Esophagus (tissue), 2 donors: ENCODE data around the gene DAAM2. TPM values are rescaled to one million over a fixed set of nuclear protein-coding genes. Genes with fewer than 3 reads are reported as not detected.

ENCODE experiments used
- H3K27ac ChIP-seq, 2 donors: one replicate each; pipeline ENCODE4 v1.5.1; 2013; ENCODE audit warnings: low read depth in 2 of 2, mild to moderate bottlenecking in 2 of 2, inconsistent platforms in 1 of 2, low read length in 1 of 2, moderate library complexity in 1 of 2
- H3K27me3 ChIP-seq, 2 donors: one replicate each; pipeline ENCODE4 v1.6.1; 2013; ENCODE audit warnings: low read length in 2 of 2, control low read depth in 1 of 2, mild to moderate bottlenecking in 1 of 2; ENCODE audit not compliant: insufficient read depth in 2 of 2, control insufficient read depth in 1 of 2
- H3K36me3 ChIP-seq, 2 donors: one replicate each; pipeline ENCODE4 v1.6.1; 2013; ENCODE audit warnings: low read length in 1 of 2; ENCODE audit not compliant: control insufficient read depth in 2 of 2, insufficient read depth in 2 of 2
- H3K4me1 ChIP-seq, 2 donors: one replicate each; pipeline ENCODE4 v1.6.1; 2013; ENCODE audit warnings: low read length in 1 of 2; ENCODE audit not compliant: control insufficient read depth in 2 of 2, insufficient read depth in 2 of 2
- H3K4me3 ChIP-seq, 2 donors: one replicate each; pipeline ENCODE4 v1.5.1; 2013; ENCODE audit warnings: low read length in 2 of 2, mild to moderate bottlenecking in 2 of 2, low read depth in 1 of 2, moderate library complexity in 1 of 2
- H3K9me3 ChIP-seq, 2 donors: one replicate each; pipeline ENCODE4 v1.6.1; 2013; ENCODE audit warnings: mild to moderate bottlenecking in 2 of 2, low read depth in 1 of 2, low read length in 1 of 2, moderate library complexity in 1 of 2; ENCODE audit not compliant: control insufficient read depth in 2 of 2, insufficient read depth in 1 of 2
- WGBS, 2 donors: extraction: QIAGEN DNeasy Blood & Tissue Kit; methylation state at CpG; one replicate each; pipeline ENCODE4 v1.1.7; 2013; 5-methylcytosine and 5-hydroxymethylcytosine counted together
- polyA plus RNA-seq, 2 donors: library from polyadenylated mRNA; stranded (reverse); fragments of 200-250 nt; gene quantifications; one replicate each; pipeline ENCODE4 v1.2.3, GENCODE V29; 2013
- donor health status: healthy with polysubstance abuse.
- donor health status: Bipolar disorder and iron deficiency.

Gene DAAM2
- polyA plus RNA-seq, 2 donors, result 10.7 to 11.3 TPM

DNA sequence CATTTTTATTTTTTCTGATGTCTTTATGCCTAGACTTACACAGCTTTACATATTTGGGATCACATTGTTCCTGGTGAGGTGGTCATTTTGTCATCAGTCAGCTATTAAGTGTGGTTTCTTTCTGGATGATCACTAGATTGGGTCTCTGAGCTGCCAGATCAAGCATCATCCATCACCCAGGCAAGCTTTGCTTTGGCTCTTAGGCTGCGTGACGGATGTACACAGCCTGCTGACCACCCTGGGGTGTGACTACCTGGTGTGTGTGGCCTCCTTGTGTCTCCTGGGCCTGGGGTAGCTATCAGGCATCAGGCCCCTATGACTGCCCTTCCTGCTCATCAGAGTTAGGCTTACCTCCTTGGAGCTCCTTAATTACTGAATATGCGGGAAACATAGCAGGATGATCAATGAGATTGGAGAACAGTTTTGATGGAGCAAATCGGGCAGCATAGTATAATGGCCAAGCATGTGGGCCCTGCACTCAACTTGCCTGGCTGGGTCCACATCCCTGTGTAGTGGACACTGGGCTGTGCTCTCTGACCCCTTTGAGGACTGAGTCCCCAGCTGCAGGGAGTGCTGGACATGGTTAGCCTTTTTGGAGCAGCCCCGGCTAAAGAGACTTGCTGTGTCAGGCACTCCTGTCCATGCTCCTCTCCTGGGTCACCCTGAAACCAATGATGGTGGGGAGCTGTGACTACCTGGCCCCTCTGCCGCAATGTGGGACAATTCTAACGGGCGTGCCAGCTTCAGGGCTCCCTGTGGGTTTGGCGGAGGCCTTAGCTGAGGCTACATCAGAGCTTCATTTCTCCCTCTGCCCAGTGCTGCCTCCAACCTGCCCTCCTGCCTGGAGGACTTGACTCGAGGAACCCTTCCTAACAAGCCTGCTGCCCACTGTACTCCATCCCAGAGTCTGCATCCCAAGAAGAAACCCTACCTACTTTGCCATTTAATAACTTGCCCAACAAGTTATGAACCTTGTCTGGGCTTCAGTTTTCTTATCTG is 8.2 kb downstream of the DAAM2 start:
- peaks cover 2 to 8% of the 10 kb centered on the region in 2 donors for H3K4me1 ChIP-seq
- H3K4me3 ChIP-seq, result no peak overlapping the region
- no peaks in the 10 kb centered on the region for H3K36me3 ChIP-seq
- H3K9me3 ChIP-seq, result no peaks in the 10 kb centered on the region
- WGBS, 2 donors, result 77 to 86% methylated on average over 10 of the region's 10 CpGs
- H3K27me3 ChIP-seq, result no peaks in the 10 kb centered on the region
- H3K27ac ChIP-seq, result peak overlapping the region in 1 of 2 donors; percentile 16

DNA sequence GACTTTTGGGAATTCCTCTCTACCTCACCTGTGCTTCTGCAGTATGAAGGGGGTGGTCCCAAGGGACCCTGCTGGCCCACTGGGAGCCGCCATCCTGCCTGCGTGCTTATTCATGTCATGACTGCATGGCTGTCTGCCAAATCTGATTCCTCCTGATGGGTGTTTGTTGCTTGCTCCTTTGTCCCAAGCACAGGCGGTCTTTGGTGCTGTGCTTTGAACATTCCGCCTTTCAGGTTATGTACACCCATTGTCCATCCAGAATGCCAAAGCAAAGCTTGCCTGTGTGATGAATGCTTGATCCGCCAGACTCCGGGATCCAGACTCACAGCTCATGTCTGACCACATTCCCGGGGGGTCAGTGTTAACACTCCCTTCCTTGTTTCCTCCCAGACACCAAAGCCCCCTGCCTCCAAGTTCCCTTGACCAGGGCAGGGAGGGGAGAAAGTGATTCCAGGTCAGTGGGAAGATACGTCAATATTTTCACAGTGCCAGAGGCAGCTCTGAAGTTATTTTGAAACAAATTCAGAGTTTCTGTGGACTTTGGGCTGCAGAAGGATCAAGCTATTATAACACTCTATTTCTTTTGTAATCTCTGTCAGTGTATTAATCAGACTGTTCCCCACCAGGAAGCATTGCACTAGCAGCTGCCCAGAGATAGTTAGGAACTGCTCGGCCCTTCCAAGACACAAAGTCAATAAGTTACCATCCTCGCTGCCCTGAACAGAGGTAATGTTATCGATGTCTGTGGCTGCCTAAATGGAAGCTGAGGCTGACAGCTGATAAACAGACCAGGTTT is 9.5 kb downstream of the DAAM2 start:
- H3K4me3 ChIP-seq, result no peak overlapping the region
- 40 to 46% methylated on average over 11 of the region's 11 CpGs for WGBS, 2 donors
- H3K9me3 ChIP-seq, result no peaks in the 10 kb centered on the region
- H3K4me1 ChIP-seq, result peaks cover 2 to 8% of the 10 kb centered on the region in 2 donors
- peak overlapping the region; percentile 9 to 35 for H3K27ac ChIP-seq
- no peaks in the 10 kb centered on the region for H3K36me3 ChIP-seq
- H3K27me3 ChIP-seq, result no peaks in the 10 kb centered on the region

- no peaks in the 10 kb centered on the region for H3K36me3 ChIP-seq
- peak overlapping the region in 1 of 2 donors; percentile 40 for H3K27ac ChIP-seq
- H3K27me3 ChIP-seq, result no peaks in the 10 kb centered on the region
- 50 to 51% methylated on average over 3 of the region's 3 CpGs for WGBS, 2 donors
- no peak overlapping the region for H3K4me3 ChIP-seq
- H3K9me3 ChIP-seq, result no peaks in the 10 kb centered on the region
- H3K4me1 ChIP-seq, result peaks cover 2 to 8% of the 10 kb centered on the region in 2 donors
Observed at GRCh38 chr6:39803872-39804271, 11.7 kb downstream of the DAAM2 start.

GRCh38 chr6:39804466-39805065 is 12.4 kb downstream of the DAAM2 start:
- Histone ChIP-seq H3K4me1 (peaks cover 2 to 8% of the 10 kb centered on the region in 2 donors), H3K36me3 (no peaks in the 10 kb centered on the region), H3K4me3 (no peak overlapping the region), H3K27me3 (no peaks in the 10 kb centered on the region), H3K9me3 (no peaks in the 10 kb centered on the region), H3K27ac (no peak overlapping the region)
- 78 to 80% methylated on average over 5 of the region's 5 CpGs for WGBS, 2 donors

DNA sequence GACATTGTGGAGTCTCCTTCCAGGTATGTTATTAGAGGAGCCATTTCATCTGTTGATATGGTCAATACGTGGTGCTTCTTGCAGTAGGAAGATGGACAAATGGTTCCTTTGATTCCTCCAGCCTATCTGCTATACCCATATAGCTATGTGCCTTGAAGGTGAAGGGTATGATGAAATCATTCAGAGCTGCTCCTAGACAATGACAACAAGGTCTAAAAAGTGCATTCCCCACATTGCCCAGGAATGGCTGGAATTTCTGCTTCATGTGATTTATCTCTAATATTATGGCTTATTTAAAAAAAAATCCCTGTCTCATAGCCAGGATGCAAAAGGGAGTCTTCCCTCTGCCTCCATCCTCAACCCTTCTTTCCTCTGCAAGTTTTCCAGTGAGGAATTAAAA is 14.1 kb downstream of the DAAM2 start:
- no peak overlapping the region for H3K4me3 ChIP-seq
- H3K27ac ChIP-seq, result no peak overlapping the region
- H3K4me1 ChIP-seq, result peaks cover 0 to 4% of the 10 kb centered on the region in 2 donors
- no peaks in the 10 kb centered on the region for H3K9me3 ChIP-seq
- WGBS, 2 donors, result 72 to 83% methylated on average over 1 of the region's 1 CpG
- no peaks in the 10 kb centered on the region for H3K27me3 ChIP-seq
- H3K36me3 ChIP-seq, result no peaks in the 10 kb centered on the region

DNA sequence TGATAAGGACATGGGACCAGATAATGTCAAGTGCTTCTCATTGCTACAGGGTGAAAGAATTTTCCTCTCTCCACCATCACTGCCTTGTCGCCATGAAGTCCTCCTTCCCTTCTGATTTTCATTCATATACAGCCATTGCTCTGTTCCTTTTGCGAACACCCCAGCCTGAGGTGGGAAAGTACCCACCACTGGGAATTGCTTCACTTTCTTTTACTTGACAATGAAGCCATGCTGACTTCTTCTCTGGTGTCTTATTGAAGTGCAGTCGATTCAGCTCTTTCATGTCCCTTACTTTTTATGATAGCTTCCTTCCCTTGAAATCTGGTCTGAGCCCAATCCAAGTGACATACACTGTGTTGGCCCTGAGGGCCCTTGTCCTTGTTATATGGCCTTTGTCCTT is 16.2 kb downstream of the DAAM2 start:
- H3K36me3 ChIP-seq, result no peaks in the 10 kb centered on the region
- no peak overlapping the region for H3K4me3 ChIP-seq
- H3K4me1 ChIP-seq, result peaks cover 0 to 2% of the 10 kb centered on the region in 2 donors
- H3K9me3 ChIP-seq, result no peaks in the 10 kb centered on the region
- no peaks in the 10 kb centered on the region for H3K27me3 ChIP-seq
- WGBS, 2 donors, result 78 to 82% methylated on average over 3 of the region's 3 CpGs
- peak overlapping the region in 1 of 2 donors; percentile 15 for H3K27ac ChIP-seq

- H3K4me1 ChIP-seq, result peaks cover 0 to 2% of the 10 kb centered on the region in 2 donors
- H3K27me3 ChIP-seq, result no peaks in the 10 kb centered on the region
- H3K9me3 ChIP-seq, result no peaks in the 10 kb centered on the region
- no peak overlapping the region for H3K4me3 ChIP-seq
- H3K27ac ChIP-seq, result peak overlapping the region in 1 of 2 donors; percentile 76
- H3K36me3 ChIP-seq, result no peaks in the 10 kb centered on the region
- WGBS, 2 donors, result 42 to 48% methylated on average over 5 of the region's 5 CpGs
Observed at GRCh38 chr6:39808964-39809363, 16.8 kb downstream of the DAAM2 start.

GRCh38 chr6:39811835-39812345 is 19.7 kb downstream of the DAAM2 start:
- peak overlapping the region; percentile 24 to 56 for H3K27ac ChIP-seq
- 66 to 69% methylated on average over 3 of the region's 3 CpGs for WGBS, 2 donors
- H3K36me3 ChIP-seq, result peaks cover 0 to 1% of the 10 kb centered on the region in 2 donors
- H3K27me3 ChIP-seq, result no peaks in the 10 kb centered on the region
- no peak overlapping the region for H3K4me3 ChIP-seq
- peaks cover 0 to 2% of the 10 kb centered on the region in 2 donors for H3K4me1 ChIP-seq
- no peaks in the 10 kb centered on the region for H3K9me3 ChIP-seq

GRCh38 chr6:39812496-39812852 is 20.3 kb downstream of the DAAM2 start:
- 77 to 80% methylated on average over 2 of the region's 2 CpGs for WGBS, 2 donors
- Histone ChIP-seq H3K4me3 (no peak overlapping the region), H3K4me1 (peaks cover 0 to 2% of the 10 kb centered on the region in 2 donors), H3K27me3 (no peaks in the 10 kb centered on the region), H3K9me3 (no peaks in the 10 kb centered on the region), H3K36me3 (peaks cover 0 to 1% of the 10 kb centered on the region in 2 donors), H3K27ac (peak overlapping the region; percentile 37 to 55)
